C1 segment of cervical spinal cord (tissue), 14 donors: Measurements from ENCODE around the gene PDLIM5.
"Not testable (repeated sequence)": the region's sequence is repeated elsewhere in the genome, so short reads cannot be mapped to it uniquely, and the experiment has no call there.

Source experiments
- DNase-seq, 14 donors: peaks; one replicate each; lab custom pipeline; 2025; lab: John Stamatoyannopoulos, UW

Gene PDLIM5

GRCh38 chr4:94591289-94591688 is 139.5 kb downstream of the PDLIM5 start:
- DNase-seq, result no peak

DNA sequence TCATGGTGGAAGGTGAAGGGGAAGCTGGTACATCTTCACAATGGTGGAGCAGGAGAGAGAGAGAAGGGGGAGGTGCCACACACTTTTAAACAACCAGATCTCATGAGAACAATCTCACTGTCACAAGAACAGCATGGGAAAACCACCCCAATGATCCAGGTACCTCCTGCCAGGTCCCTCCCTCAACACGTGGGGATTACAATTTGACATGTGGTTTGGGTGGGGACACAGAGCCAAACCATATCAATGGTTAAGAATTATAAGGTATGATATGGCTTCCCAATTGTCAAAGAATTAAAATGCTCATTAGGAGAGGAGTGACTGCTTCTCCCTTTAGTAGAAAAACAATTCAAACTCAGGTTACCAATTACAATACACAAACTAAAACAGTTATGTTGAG is 143.3 kb downstream of the PDLIM5 start:
- DNase-seq, result no peak

DNA sequence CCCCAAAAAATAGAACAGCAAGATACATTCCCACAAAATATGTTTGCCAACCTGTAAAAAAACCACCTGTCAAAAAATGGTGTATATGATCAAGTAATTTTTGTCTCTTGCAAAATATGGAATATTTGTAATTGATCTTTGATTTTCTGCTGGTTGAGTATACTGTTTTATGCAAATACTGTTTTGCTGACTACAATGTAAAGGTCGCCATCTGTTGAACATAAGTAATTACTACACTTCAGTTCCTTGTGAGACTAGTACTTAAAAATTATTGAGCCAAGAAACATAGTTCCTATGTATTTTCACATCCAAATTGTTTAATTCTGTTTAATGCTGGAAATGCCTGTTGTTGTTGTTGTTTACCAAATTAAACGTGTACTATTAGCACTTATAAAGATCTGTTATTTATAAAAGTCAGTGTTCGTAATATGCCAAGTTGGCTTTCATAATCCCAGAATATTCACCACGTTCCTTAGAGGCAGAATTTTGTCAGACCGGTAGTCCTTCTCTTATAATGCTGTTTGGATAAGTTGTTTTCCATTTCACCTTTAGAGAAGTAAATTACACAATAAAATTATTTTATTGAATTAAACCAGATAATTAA is 144.2 kb downstream of the PDLIM5 start:
- DNase-seq, result no peak

- DNase-seq, result no peak
These were observed 147.0 kb downstream of the PDLIM5 start for GRCh38 chr4:94598758-94599157.

DNA sequence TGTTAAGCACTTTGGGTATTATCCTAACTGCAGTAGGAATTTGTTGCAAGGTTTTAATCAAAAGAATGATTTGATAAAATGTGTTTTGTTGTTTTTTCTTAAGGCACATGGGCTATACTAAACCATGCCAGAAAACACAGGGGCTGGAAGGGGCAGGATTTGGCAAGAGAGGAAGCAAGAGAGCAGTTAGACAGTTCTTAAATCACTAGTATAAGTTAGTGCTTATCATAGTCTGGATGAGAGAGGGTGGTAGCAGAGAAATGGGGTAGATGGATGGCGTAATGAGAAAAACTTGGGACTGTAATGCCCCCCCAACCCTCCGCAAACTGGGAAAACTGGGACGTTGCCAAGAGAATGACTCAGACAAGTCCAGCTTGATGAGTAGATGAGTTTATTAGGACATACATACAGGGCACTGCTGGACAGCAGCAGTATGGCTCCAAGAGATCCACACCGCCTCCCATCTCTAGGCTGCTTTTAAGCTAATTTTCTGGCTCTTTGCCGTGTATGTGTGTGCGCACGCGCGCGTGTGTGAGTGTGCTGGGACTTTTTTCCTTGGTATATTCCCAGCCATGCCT is 151.5 kb downstream of the PDLIM5 start:
- DNase-seq, result no peak

GRCh38 chr4:94605241-94605805 is 153.6 kb downstream of the PDLIM5 start:
- no peak for DNase-seq

DNA sequence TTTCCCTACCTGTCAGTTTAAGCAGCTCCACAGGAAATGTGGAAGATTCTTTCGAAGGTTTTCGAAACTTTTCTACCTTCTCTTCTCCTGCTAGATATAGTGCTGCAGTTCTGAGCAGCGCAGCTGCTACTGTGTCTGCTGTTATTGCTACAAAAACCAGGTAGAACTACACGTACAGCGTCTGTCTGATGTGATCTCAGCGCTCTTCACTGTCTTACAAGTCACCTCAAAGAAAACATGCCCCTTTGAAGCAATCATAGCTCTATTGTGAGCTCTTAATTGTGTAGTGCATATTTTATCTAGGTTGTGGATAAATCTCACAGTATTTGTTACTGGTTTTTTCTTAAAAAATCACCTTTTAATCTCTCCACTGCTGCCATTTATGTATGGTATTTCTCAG is 158.4 kb downstream of the PDLIM5 start:
- no peak for DNase-seq

DNA sequence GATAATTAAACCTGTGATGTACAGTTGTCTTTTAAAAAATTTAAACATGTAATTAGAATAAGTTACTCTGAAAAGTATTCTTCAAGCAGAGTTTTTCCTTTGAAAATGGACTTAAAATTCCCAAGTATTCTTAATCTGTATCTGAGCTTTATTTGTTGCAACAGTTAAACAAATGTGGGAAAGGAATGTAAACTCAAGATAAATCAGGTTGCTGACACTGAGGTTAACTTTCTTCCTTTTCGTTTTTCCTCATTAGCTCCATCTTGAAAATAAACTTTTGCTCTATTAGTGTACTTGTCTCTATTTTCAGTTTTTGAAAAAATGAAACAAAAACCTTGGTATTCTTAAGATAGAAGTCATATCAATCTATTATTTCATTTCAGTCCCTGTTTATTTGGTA is 161.5 kb downstream of the PDLIM5 start:
- no peak for DNase-seq

DNA sequence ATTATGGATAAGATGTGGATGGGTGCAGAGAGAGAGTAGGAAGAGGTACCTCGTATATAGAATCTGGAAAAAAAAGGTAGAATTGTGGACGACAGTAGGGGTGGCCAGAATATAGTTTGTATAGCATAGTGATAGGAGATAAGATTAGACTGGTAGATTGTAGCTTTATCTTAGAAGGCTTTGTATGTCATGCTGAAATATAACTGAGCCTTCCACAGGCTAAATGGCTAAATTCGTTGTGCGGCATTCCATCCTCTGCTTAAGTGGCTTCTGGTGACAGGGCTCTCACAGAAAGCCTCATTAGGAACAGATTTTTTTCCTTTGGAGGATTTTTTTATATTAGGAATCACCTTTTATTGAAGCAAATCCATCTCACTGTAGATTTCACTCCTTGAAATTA is 163.7 kb downstream of the PDLIM5 start:
- DNase-seq, result no peak

- no peak for DNase-seq
These were observed 169.8 kb downstream of the PDLIM5 start for GRCh38 chr4:94621491-94622080.

GRCh38 chr4:94623126-94623911 is 171.6 kb downstream of the PDLIM5 start:
- no peak for DNase-seq

DNA sequence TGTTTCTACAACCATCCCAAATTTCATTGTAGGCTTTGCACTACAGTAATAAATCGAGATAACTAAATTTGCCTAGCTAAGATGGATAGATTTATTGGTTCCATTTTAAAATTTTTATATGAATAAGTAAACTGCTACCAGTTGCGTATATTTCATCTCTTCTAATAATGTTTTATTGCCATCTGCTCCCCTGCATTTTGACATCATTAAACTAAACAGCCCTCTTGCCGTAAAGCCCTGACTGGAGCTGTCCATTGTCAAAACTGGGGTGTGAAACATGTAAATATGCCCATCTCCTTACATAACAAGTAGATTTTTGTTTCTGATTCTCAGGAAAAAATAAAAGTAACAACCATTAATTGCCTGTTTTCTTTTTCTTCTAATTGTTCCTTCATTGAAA is 175.2 kb downstream of the PDLIM5 start:
- no peak for DNase-seq

DNA sequence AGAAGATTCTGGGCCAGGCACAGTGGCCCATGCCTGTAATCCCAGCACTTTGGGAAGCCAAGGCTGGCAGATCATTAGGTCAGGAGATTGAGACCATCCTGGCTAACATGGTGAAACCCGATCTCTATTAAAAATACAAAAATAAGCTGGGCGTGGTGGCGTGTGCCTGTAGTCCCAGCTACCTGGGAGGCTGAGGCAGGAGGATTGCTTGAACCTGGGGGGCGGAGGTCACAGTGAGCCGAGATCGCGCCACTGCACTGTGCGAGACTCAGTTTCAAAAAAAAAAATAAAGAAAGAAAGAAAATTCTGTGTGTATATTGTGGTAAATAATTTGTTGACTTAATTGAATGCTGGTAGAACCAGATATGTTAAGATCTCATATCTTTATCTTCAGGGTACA is 177.3 kb downstream of the PDLIM5 start:
- DNase-seq, result not testable (repeated sequence)

DNA sequence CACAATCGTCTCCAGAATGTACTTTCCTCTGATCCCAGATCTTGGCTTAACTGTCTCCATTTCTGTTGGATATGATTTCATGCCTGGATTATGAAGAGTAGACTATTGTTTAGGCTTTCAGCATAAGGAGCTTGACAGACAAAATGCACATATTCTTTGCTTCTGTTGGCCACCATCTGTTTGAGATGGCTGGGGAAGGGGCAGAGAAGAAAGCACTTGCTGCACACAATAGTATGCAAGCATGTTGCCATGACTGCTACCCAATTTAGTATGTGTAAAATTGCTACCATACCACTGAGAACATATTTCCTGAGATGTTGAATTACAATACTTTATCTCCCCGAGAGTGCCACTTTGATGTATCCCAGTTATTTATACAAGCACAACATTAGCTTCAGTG is 178.1 kb downstream of the PDLIM5 start:
- DNase-seq, result no peak

DNA sequence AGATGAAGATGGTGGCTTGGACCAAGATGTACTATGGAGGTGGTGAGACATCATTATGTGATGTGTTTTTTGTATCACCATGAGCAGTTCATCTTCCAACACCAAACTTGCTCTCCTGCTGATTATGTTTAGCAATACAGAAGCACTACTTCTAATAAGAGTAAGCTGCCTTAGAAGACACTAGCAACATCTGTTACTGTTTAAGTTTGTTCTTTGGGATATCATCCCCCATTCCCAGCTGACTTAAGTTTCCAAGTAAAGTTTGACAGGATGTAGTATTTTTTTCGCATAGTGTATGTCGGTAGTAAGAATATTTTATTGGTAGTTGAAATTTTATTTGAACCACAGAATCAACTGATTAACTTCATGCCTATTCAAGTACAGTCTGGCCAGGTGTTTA is 182.5 kb downstream of the PDLIM5 start:
- no peak for DNase-seq

DNA sequence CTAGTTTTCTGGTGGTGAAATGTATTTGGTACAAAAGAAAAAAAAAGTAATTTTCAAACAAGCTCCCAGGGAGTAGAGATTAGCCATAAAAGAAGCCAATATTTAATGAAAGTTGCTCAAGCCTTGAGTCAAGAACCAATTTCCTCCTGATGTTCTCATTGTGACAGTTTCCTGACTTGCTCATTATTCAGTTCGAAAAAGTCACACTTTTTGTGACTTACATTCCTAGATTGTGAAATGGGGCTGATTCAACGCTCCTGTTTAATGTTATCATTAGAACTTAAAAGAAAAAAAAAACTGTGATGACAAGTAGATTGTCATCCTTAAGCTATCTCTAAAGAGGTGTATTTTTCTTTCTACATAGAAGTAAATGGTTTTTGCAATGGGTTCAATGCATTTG is 183.4 kb downstream of the PDLIM5 start:
- no peak for DNase-seq

- DNase-seq, result no peak
These were observed 184.3 kb downstream of the PDLIM5 start for GRCh38 chr4:94636004-94636403.

- no peak for DNase-seq
These were observed 187.6 kb downstream of the PDLIM5 start for GRCh38 chr4:94639298-94639697.

- DNase-seq, result no peak
These were observed 188.4 kb downstream of the PDLIM5 start for GRCh38 chr4:94640151-94640550.

DNA sequence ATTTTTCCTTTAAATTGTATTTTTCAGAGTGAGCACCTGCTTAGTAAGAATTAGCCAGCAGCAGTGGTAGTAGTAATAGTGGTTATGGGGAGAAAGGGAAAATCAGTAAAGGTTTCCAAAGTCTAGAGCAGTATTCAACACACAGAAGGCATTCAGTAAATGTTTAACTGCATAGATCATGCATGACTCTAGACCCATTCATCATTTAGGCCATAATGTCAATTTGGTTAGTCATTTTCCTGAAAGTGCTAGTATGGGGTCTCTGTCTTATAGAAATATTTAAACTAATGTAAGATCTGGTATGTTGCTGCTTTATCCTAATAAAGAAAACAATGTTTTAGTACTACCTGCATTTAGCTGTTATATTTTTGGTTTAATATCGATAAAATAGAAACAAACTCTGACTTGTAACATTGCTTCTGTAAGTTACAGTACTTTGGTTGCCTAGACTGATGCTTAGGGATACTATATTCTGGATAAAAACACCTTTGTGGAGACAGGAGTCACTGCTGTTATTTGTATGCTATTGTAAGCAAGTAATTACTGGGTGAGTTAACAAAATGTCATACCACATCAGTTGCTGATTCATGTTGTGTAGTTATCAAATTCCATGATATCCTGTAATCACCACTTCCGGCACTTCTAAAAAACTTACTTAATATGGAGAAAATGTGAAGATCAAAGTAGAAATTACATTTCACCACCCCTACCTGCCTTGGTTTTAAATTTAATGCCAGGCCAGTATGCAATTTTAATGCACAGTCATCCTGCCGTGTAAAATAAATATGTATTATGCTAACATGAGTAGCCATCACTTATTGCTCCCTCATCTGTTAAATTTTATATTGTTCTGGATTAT is 190.2 kb downstream of the PDLIM5 start:
- no peak for DNase-seq

DNA sequence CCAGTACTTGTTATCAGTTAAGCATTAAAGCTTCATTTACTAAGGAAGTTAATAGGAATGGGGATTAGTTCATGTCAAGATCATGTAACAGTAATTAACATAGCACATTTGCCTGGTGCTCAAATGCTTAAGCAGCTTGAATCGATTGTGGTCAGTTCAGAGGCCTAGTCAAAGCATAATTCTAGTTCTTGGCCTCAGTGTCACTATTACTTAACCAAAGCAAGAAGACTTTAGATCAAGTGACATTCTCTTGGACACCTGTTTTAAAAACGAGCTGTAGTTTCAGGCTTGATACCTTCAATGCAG is 190.8 kb downstream of the PDLIM5 start:
- DNase-seq, result no peak

DNA sequence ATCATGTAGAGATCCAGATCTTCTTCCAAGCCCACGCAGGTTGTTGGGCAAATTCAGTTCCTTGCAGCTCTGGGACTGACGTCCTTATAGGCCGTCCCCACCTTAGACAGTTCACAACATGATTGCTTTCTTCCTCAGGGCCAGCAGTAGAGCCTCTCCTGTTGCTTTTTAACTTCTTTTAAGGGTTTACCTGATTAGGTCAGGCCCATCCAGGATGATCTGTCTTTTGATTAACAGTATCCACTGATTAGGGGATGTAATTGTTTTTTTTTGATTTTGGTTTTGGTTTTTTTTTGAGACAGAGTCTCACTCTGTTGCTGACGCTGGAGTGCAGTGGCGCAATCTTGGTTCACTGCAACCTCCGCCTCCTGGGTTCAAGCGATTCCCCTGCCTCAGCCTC is 197.0 kb downstream of the PDLIM5 start:
- no peak for DNase-seq
